Keratinocyte (primary cell): ENCODE measurements around the gene FBXW7. TPM values are rescaled to one million over a fixed set of nuclear protein-coding genes. Genes with fewer than 3 reads are reported as not detected.

Source experiments
- DNase-seq: peaks from one replicate; pipeline ENCODE4 v3.0.0-alpha.2; 2011; ENCODE audit warnings: low read depth, missing footprints, low spot score
- FAIRE-seq: peaks from 2 replicates; lab custom pipeline; 2011; peaks lifted over from hg19 to GRCh38; lab: Jason Lieb, UNC
- H2AFZ ChIP-seq: 2 replicates; pipeline ENCODE4 v1.6.0; 2012; ENCODE audit warnings: low read length, control low read depth, inconsistent platforms; ENCODE audit not compliant: control insufficient read depth
- H3K27ac ChIP-seq: 2 replicates; pipeline ENCODE4 v1.5.1; 2011; ENCODE audit warnings: low read length; ENCODE audit not compliant: control insufficient read depth, insufficient read depth
- H3K27me3 ChIP-seq: 3 replicates; pipeline ENCODE4 v1.6.0; 2011; ENCODE audit warnings: low read length; ENCODE audit not compliant: control insufficient read depth, insufficient read depth; ENCODE audit errors: extremely low read depth
- H3K36me3 ChIP-seq, 2 experiments: 2 replicates in 1 of 2; 3 replicates in 1 of 2; pipeline ENCODE4 v1.5.1; 2011; ENCODE audit warnings: low read length in 2 of 2, mild to moderate bottlenecking in 1 of 2; ENCODE audit not compliant: control insufficient read depth in 2 of 2, insufficient read depth in 2 of 2; ENCODE audit errors: extremely low read depth in 1 of 2
- H3K4me1 ChIP-seq: 3 replicates; pipeline ENCODE4 v1.5.1; 2011; ENCODE audit warnings: low read length; ENCODE audit not compliant: control insufficient read depth, insufficient read depth; ENCODE audit errors: extremely low read depth
- H3K4me2 ChIP-seq: 3 replicates; pipeline ENCODE4 v1.6.0; 2011; ENCODE audit warnings: low read depth, low read length; ENCODE audit not compliant: control insufficient read depth, insufficient read depth; ENCODE audit errors: extremely low read depth
- H3K4me3 ChIP-seq, 3 experiments: fragments of 200-600 bp in 1 of 3; sonication (generic) in 1 of 3; 2 replicates in 2 of 3; 3 replicates in 1 of 3; pipeline ENCODE4 v1.5.1; 2011 to 2016; ENCODE audit warnings: low read length in 3 of 3, mild to moderate bottlenecking in 3 of 3, control low read depth in 2 of 3, inconsistent platforms in 1 of 3, low read depth in 1 of 3, mixed read lengths in 1 of 3, mixed run types in 1 of 3, moderate library complexity in 1 of 3; ENCODE audit not compliant: control insufficient read depth in 2 of 3, insufficient read depth in 2 of 3; ENCODE audit errors: extremely low read depth in 1 of 3
- H3K79me2 ChIP-seq: 2 replicates; pipeline ENCODE4 v1.6.0; 2012; ENCODE audit warnings: low read length; ENCODE audit not compliant: control insufficient read depth, insufficient read depth
- H3K9ac ChIP-seq: 3 replicates; pipeline ENCODE4 v1.6.0; 2011; ENCODE audit warnings: low read length; ENCODE audit not compliant: control insufficient read depth, insufficient read depth; ENCODE audit errors: extremely low read depth
- H3K9me1 ChIP-seq: 3 replicates; pipeline ENCODE4 v1.6.0; 2011; ENCODE audit warnings: low read length; ENCODE audit not compliant: control insufficient read depth, insufficient read depth; ENCODE audit errors: extremely low read depth
- H3K9me3 ChIP-seq: 2 replicates; pipeline ENCODE4 v1.5.1; 2012; ENCODE audit warnings: low read depth, low read length; ENCODE audit not compliant: control insufficient read depth
- H4K20me1 ChIP-seq: 3 replicates; pipeline ENCODE4 v1.6.0; 2011; ENCODE audit warnings: low read length; ENCODE audit not compliant: control insufficient read depth, insufficient read depth; ENCODE audit errors: extremely low read depth
- CTCF ChIP-seq, 3 experiments: IDR thresholded peaks in 1 of 3; conservative IDR thresholded peaks in 1 of 3; optimal IDR thresholded peaks in 1 of 3; 2 replicates in 2 of 3; 3 replicates in 1 of 3; pipeline versions ENCODE3 to v1.5.1; 2011; ENCODE audit warnings: low read length in 3 of 3, mild to moderate bottlenecking in 3 of 3, moderate library complexity in 2 of 3, control low read depth in 1 of 3, inconsistent platforms in 1 of 3; ENCODE audit not compliant: insufficient read depth in 2 of 3; ENCODE audit errors: extremely low read depth in 1 of 3
- EZH2 ChIP-seq: IDR thresholded peaks from one replicate; pipeline ENCODE4 v1.6.1; 2012; ENCODE audit warnings: inconsistent platforms, mild to moderate bottlenecking, low read length, moderate library complexity
- dilution Hi-C: fragments of 300-500 bp; cut with MboI; formaldehyde crosslinking; loops from one replicate; pipeline ENCODE4 v1.7.0; 2020; ENCODE audit warnings: low sequenced_read_pairs; ENCODE audit not compliant: extremely low pct_ligation_motif_present
- polyA plus RNA-seq, 5 experiments: library from polyadenylated mRNA; depleted of rRNA in 3 of 5; stranded (reverse) in 3 of 5; stranded (forward) in 1 of 5; unstranded in 1 of 5; fragments of >200 nt; gene quantifications; 1 replicate in 1 of 5; 2 replicates in 3 of 5; 3 replicates in 1 of 5; pipeline versions ENCODE4 v1.2.1 to v1.2.3, GENCODE V29; 2011 to 2012; ENCODE audit warnings: missing spikeins in 2 of 5, low read depth in 1 of 5, low replicate concordance in 1 of 5

FBXW7 gene
- polyA plus RNA-seq, 1 donor (not counting 4 experiments of a cell fraction or from before 2014, with no cell fraction given): 39.6 TPM

DNA sequence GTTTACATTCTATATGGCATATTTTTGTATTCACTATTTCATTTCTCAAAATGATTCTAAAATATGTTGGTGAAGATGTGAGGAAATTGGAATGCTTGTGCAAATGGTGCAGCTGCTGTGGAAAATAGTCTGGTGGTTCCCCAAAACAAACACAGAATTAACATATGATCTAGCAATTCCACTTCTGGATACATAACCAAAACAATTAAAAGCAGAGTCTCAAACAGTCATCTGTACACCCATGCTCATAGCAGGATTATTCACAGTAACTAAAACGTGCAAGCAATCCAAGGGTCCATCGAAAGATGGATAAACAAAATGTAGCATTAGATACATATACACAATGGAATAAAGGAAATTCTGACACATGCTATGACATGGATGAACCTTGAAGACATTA is 204.8 kb downstream of the FBXW7 start:
- H3K9ac ChIP-seq: no peak overlapping the region
- no peak for FAIRE-seq

DNA sequence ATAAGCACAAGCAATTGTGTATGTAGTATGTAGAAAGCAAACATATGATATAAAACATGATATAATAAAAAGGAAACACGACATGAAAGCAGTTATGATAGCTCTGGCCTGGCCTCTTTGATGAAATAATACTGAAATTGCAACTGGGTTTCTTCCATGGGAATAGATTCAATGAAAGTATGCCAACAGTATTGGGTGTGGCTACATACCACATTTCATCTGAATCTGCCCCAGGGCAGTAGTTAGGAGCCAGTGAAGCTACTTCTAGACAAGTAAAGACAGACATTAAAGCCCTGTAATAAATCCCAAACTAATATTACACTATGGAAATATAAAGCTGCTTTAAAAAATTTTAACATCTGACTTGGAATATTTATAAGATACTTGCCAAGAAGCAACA is 207.3 kb downstream of the FBXW7 start:
- Histone ChIP-seq H3K36me3 (peaks cover 6 to 23% of the 10 kb centered on the region in 2 experiments), H3K9me3 (no peaks in the 10 kb centered on the region), H4K20me1 (no peaks in the 10 kb centered on the region), H3K9ac (peak overlapping the region; percentile 55), H3K27me3 (no peaks in the 10 kb centered on the region), H3K9me1 (peaks cover 2% of the 10 kb centered on the region), H3K4me3 (peak overlapping the region in 1 of 3 experiments; percentile 30), H3K27ac (peak overlapping the region; percentile 90), H2AFZ (no peak overlapping the region), H3K4me2 (peak overlapping the region; percentile 62), H3K79me2 (peaks cover 5% of the 10 kb centered on the region), H3K4me1 (peaks cover 65% of the 10 kb centered on the region)
- DNase-seq (peak; percentile 76), FAIRE-seq (peak; percentile 55)
- dilution Hi-C loops: no loop called here
- TF ChIP-seq EZH2: no peak
- no peak for TF ChIP-seq CTCF (optimal IDR thresholded peaks at IDR 0.05 in 1 of 3, IDR thresholded peaks at IDR 0.05 in 1 of 3, conservative IDR thresholded peaks at IDR 0.05 in 1 of 3; ENCODE audit: extremely low read depth in 1 of 3, insufficient read depth in 2 of 3, low read length in 3 of 3)

More for the DNA sequence above, 204.8 kb downstream of the FBXW7 start:
- Histone ChIP-seq H2AFZ (no peak overlapping the region), H3K4me2 (no peak overlapping the region), H3K79me2 (no peaks in the 10 kb centered on the region), H3K27ac (no peak overlapping the region), H3K9me1 (no peaks in the 10 kb centered on the region), H3K4me1 (peaks cover 47% of the 10 kb centered on the region), H3K9me3 (no peaks in the 10 kb centered on the region), H4K20me1 (no peaks in the 10 kb centered on the region), H3K27me3 (no peaks in the 10 kb centered on the region), H3K4me3 (no peak overlapping the region), H3K36me3 (peaks cover 6 to 15% of the 10 kb centered on the region in 2 experiments)
- dilution Hi-C loops: no loop called here
- TF ChIP-seq EZH2 (no peak), CTCF (optimal IDR thresholded peaks at IDR 0.05 in 1 of 3, IDR thresholded peaks at IDR 0.05 in 1 of 3, conservative IDR thresholded peaks at IDR 0.05 in 1 of 3; ENCODE audit: extremely low read depth in 1 of 3, insufficient read depth in 2 of 3, low read length in 3 of 3) (no peak)
- no peak for DNase-seq
